K562 (cell line): Measurements from ENCODE around the gene ROPN1L. TPM values are rescaled to one million over a fixed set of nuclear protein-coding genes. Genes with fewer than 3 reads are reported as not detected.

ENCODE experiments used
- ATAC-seq: fragments of 200-7000 bp; cut with Tn5 transposase; 3 replicates; pipeline ENCODE4 v1.9.1; 2020; ENCODE audit warnings: moderate library complexity
- BruUV-seq: library from RNA; stranded (reverse); fragments of 400-500 nt; replicated peaks from 2 replicates; lab custom pipeline; 2021; lab: Mats Ljungman, UMichigan
- CTCF ChIA-PET: fragments of 300-600 bp; formaldehyde crosslinking; extraction: SDS; loops from one replicate; lab custom pipeline; 2021; ENCODE audit warnings: low intra/inter-chr PET ratio; lab: Yijun Ruan, JAX
- POLR2A ChIA-PET: fragments of 300-600, 350-650 bp; sonication (Branson Sonifier 250); formaldehyde crosslinking; extraction: SDS; loops from one replicate; lab custom pipeline; 2021; ENCODE audit warnings: antibody characterized with exemption, inconsistent platforms; lab: Yijun Ruan, JAX
- DNase-seq, 4 experiments: peaks; one replicate each; pipeline versions ENCODE4 v3.0.0 to v3.0.0-alpha.2; 2011 to 2018; ENCODE audit warnings: low spot score in 3 of 4, mixed read lengths in 3 of 4; ENCODE audit errors: extremely low read depth in 1 of 4
- FAIRE-seq: peaks from 2 replicates; lab custom pipeline; 2011; peaks lifted over from hg19 to GRCh38; lab: Jason Lieb, UNC
- H2AFZ ChIP-seq: 2 replicates; pipeline ENCODE4 v1.6.0; 2011; ENCODE audit warnings: low read depth, low read length, control low read depth, inconsistent platforms
- H3K27ac ChIP-seq: fragments of 200-600 bp; 3 replicates; pipeline ENCODE4 v1.8.0; 2011; ENCODE audit warnings: low read depth, mild to moderate bottlenecking, control low read depth, inconsistent platforms, low read length, moderate library complexity, mixed read lengths; ENCODE audit errors: extremely low read depth
- H3K27me3 ChIP-seq, 2 experiments: fragments of 300-600 bp in 1 of 2; 2 replicates in 1 of 2; 3 replicates in 1 of 2; pipeline versions ENCODE4 v1.6.0 to v1.8.0; 2011; ENCODE audit warnings: inconsistent platforms in 2 of 2, low read length in 2 of 2, mild to moderate bottlenecking in 1 of 2, mixed read lengths in 1 of 2, moderate library complexity in 1 of 2; ENCODE audit not compliant: control insufficient read depth in 2 of 2, insufficient read depth in 2 of 2
- H3K36me3 ChIP-seq: fragments of 300-600 bp; 3 replicates; pipeline ENCODE4 v1.8.0; 2011; ENCODE audit warnings: mild to moderate bottlenecking, low read length, inconsistent platforms; ENCODE audit not compliant: control insufficient read depth, insufficient read depth
- H3K4me1 ChIP-seq, 2 experiments: fragments of 200-600 bp in 1 of 2; replicated peaks in 1 of 2; 2 replicates in 1 of 2; 3 replicates in 1 of 2; pipeline versions ENCODE4 v1.5.1 to v1.8.0; 2011; ENCODE audit warnings: inconsistent platforms in 2 of 2, low read length in 2 of 2, mild to moderate bottlenecking in 1 of 2, mixed read lengths in 1 of 2, moderate library complexity in 1 of 2; ENCODE audit not compliant: control insufficient read depth in 2 of 2, insufficient read depth in 2 of 2
- H3K4me2 ChIP-seq: 2 replicates; pipeline ENCODE4 v1.6.1; 2011; ENCODE audit warnings: low read length, control low read depth, inconsistent platforms, mixed read lengths; ENCODE audit not compliant: insufficient read depth
- H3K4me3 ChIP-seq: fragments of 200-600 bp; sonication (generic), shearing (Covaris generic); 2 replicates; pipeline ENCODE4 v1.5.1; 2016; ENCODE audit warnings: control low read depth, inconsistent platforms
- H3K79me2 ChIP-seq: fragments of 200-600 bp; 3 replicates; pipeline ENCODE4 v1.8.0; 2011; ENCODE audit warnings: low read length, inconsistent platforms; ENCODE audit not compliant: control insufficient read depth, insufficient read depth
- H3K9ac ChIP-seq, 2 experiments: 2 replicates each; pipeline versions ENCODE4 v1.6.0 to v1.6.1; 2011; ENCODE audit warnings: low read depth in 2 of 2, low read length in 2 of 2, control low read depth in 1 of 2, inconsistent platforms in 1 of 2, mild to moderate bottlenecking in 1 of 2, mixed read lengths in 1 of 2; ENCODE audit not compliant: insufficient read depth in 1 of 2
- H3K9me1 ChIP-seq: one replicate; pipeline ENCODE4 v1.6.0; 2011; ENCODE audit warnings: inconsistent platforms, mild to moderate bottlenecking, low read length, moderate library complexity; ENCODE audit not compliant: control insufficient read depth, insufficient read depth
- H3K9me3 ChIP-seq: replicated peaks from 2 replicates; pipeline ENCODE4 v1.5.1; 2011; ENCODE audit warnings: low read depth, low read length, inconsistent platforms; ENCODE audit not compliant: control insufficient read depth, insufficient read depth
- H4K20me1 ChIP-seq: replicated peaks from 2 replicates; pipeline ENCODE4 v1.6.1; 2011; ENCODE audit warnings: low read length, inconsistent platforms, mixed read lengths; ENCODE audit not compliant: control insufficient read depth, insufficient read depth
- KLF10 ChIP-seq: fragments of 250-450 bp; sonication (Bioruptor Pico); IDR thresholded peaks from 2 replicates; pipeline ENCODE4 v1.6.1; 2021; ENCODE audit warnings: matching md5 sums
- MCM5 ChIP-seq: fragments of 450-650 bp; IDR thresholded peaks from 2 replicates; pipeline ENCODE4 v1.6.1; 2016; ENCODE audit warnings: low read depth
- MTF1 ChIP-seq: fragments of 250-450 bp; sonication (Bioruptor Pico); IDR thresholded peaks from 2 replicates; pipeline ENCODE4 v1.9.0; 2021; ENCODE audit warnings: moderate library complexity, mild to moderate bottlenecking, inconsistent platforms, borderline replicate concordance
- NFRKB ChIP-seq: fragments of 450-650 bp; IDR thresholded peaks from 2 replicates; pipeline ENCODE4 v1.6.1; 2016; ENCODE audit warnings: low read depth
- POLR3A ChIP-seq: IDR thresholded peaks from 2 replicates; pipeline ENCODE4 v1.6.1; 2011; ENCODE audit warnings: borderline replicate concordance, mild to moderate bottlenecking, moderate library complexity; ENCODE audit not compliant: insufficient read length, insufficient read depth; ENCODE audit errors: extremely low read depth
- POU5F1 ChIP-seq: fragments of 150-350 bp; IDR thresholded peaks from 2 replicates; pipeline ENCODE4 v1.6.1; 2014; ENCODE audit warnings: borderline replicate concordance, low read length, low read depth, mild to moderate bottlenecking; ENCODE audit not compliant: partially characterized antibody
- RBM34 ChIP-seq: fragments of 200-400 bp; formaldehyde crosslinking; IDR thresholded peaks from 2 replicates; pipeline ENCODE4 v1.6.1; 2018; ENCODE audit warnings: low read length, borderline replicate concordance; ENCODE audit not compliant: insufficient read depth
- SIRT6 ChIP-seq: IDR thresholded peaks from one replicate; pipeline ENCODE4 v1.6.1; 2012; ENCODE audit warnings: low read depth, mild to moderate bottlenecking, control low read depth, inconsistent platforms, low read length, moderate library complexity
- TARDBP ChIP-seq: fragments of 450-650 bp; IDR thresholded peaks from 2 replicates; pipeline ENCODE4 v1.6.1; 2016
- TRIM28 ChIP-seq: fragments of 450-650 bp; IDR thresholded peaks from 2 replicates; pipeline ENCODE4 v1.6.1; 2017
- ZC3H4 ChIP-seq: sonication (generic); formaldehyde crosslinking; IDR thresholded peaks from 2 replicates; pipeline ENCODE4 v1.9.0; 2021; ENCODE audit warnings: missing genetic modification reagents, borderline replicate concordance
- ZNF584 ChIP-seq: fragments of 200-800 bp; sonication (Bioruptor generic); IDR thresholded peaks from 2 replicates; pipeline ENCODE4 v1.6.1; 2016; ENCODE audit warnings: low read depth, mild to moderate bottlenecking, missing genetic modification characterization, missing compliant biosample characterization
- WGBS: fragments of 100-300 bp; shearing (Covaris generic); methylation state at CpG from one replicate; pipeline ENCODE4 v1.1.6; 2016; ENCODE audit warnings: low coverage, mixed read lengths; ENCODE audit not compliant: insufficient coverage; ENCODE audit errors: missing lambda C conversion rate; 5-methylcytosine and 5-hydroxymethylcytosine counted together
- in situ Hi-C: fragments of 300-500 bp; cut with MboI; formaldehyde crosslinking; loops from 4 replicates; pipeline ENCODE4 v1.15.0; 2018; ENCODE audit warnings: inconsistent platforms, mixed read lengths
- intact Hi-C: fragments of 100-400 bp; cut with micrococcal nuclease; formaldehyde crosslinking; loops from 2 replicates; pipeline ENCODE4 v1.14.2; 2022
- polyA plus RNA-seq, 8 experiments: library from polyadenylated mRNA; depleted of rRNA in 4 of 8; stranded (reverse) in 5 of 8; unstranded in 3 of 8; fragments of >200 nt; fragmentation: Nextera tagmentation in 2 of 8; fragmentation: Illumina TruSeq in 1 of 8; extraction: Ambion mirVana in 2 of 8; extraction: Trizol in 1 of 8; gene quantifications; 2 replicates each; pipeline versions ENCODE4 v1.2.1 to v1.2.3, GENCODE V29; 2011 to 2014; ENCODE audit warnings: inconsistent platforms in 1 of 8, missing spikeins in 1 of 8
- total RNA-seq, 7 experiments: library from RNA; depleted of rRNA in 6 of 7; stranded (reverse); fragments of >200 nt in 6 of 7; fragmentation: Illumina TruSeq in 2 of 7; extraction: Trizol in 2 of 7; gene quantifications; 2 replicates each; pipeline versions ENCODE4 v1.2.1 to v1.2.3, GENCODE V29; 2011 to 2021; ENCODE audit warnings: low replicate concordance in 1 of 7
- TF ChIP-seq, protein P1 (sequence below): sonication (generic); formaldehyde crosslinking; IDR thresholded peaks from 2 replicates; pipeline ENCODE4 v1.8.0; 2022; ENCODE audit warnings: mild to moderate bottlenecking, missing genetic modification reagents
- TF ChIP-seq, protein P2 (sequence below), 2 experiments: fragments of 450-650 bp in 1 of 2; IDR thresholded peaks; 2 replicates each; pipeline ENCODE4 v1.6.1; 2011 to 2017; ENCODE audit warnings: low read depth in 2 of 2, antibody characterized with exemption in 1 of 2, borderline replicate concordance in 1 of 2, low read length in 1 of 2, mild to moderate bottlenecking in 1 of 2, mixed read lengths in 1 of 2; ENCODE audit not compliant: control insufficient read depth in 1 of 2

The ROPN1L gene
- total and polyA plus RNA-seq, 9 of the 15 experiments (the other 6 are each of a cell fraction or from before 2014, with no cell fraction given) = 0.04 to 0.85 (median 0.24) TPM; not detected in 3

DNA sequence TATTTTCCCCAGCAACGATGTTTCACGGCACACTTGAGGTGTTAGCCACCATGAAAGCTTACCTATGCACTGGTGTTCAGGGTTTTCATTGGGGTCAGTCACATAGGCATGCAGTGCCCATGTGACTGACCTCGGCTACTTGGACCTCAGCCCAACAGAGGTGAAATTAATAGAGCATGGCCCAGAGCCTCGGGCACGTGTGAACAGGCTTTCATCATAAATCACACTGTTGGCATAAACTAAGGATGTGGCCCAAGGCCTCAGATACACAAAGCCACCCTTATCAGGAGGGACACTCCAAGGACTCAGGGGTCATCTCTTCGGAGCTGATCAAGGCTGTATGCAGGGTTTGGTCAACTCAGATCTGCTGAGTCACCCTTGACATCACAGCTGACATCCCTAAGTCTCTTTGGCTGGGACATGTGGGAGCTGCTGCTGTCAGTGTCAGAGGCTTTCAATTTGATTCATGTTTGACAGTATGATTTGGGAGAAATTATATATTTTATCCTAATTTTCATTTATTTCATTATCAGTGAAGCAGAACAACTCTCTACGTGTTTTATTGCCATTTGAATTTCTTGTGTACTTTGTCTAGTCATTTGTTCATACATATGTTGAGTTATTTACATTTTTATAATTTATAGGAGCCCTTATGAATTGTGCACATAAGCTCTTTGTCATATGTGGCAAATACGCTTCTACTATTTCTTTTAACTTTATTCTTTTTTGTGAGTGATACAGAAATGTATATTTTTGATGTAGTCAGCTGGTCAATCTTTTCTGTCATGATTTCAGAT lies 62.5 kb downstream of the ROPN1L start:
- ATAC-seq (peak; percentile 47), DNase-seq (peak; percentile 75 to 95 (median 82)), FAIRE-seq (peak; percentile 98)
- in situ Hi-C loops (no loop called here), intact Hi-C loops (loop anchor here (2.0 to 10.0 kb wide), 4 partner anchors 85 to 261 kb away; partner anchors contain the start of genes DAP and MARCHF6)
- peaks cover 26 to 67% of the 10 kb centered on the region in 2 experiments for H3K4me1 ChIP-seq
- no peak overlapping the region for H3K9ac ChIP-seq
- H3K79me2 ChIP-seq = no peaks in the 10 kb centered on the region
- no peak overlapping the region for H3K4me3 ChIP-seq
- no peaks in the 10 kb centered on the region for H4K20me1 ChIP-seq
- H3K36me3 ChIP-seq = no peaks in the 10 kb centered on the region
- no peak overlapping the region for H2AFZ ChIP-seq
- H3K9me3 ChIP-seq = no peaks in the 10 kb centered on the region
- H3K4me2 ChIP-seq = no peak overlapping the region; the same call in 1 of the 2 replicates
- no TSS peak for BruUV-seq
- 13% methylated on average over 8 of the region's 8 CpGs for WGBS
- POLR2A ChIA-PET = interaction anchor here (0.6 to 1.7 kb wide), 6 partner anchors 14 to 240 kb away, joined by 3 to 6 read pairs (median 4); no protein-coding TSS in a partner anchor
- H3K27ac ChIP-seq = no peak overlapping the region
- peaks cover 0 to 4% of the 10 kb centered on the region in 2 experiments; a peak in 2 of 5 replicates for H3K27me3 ChIP-seq
- H3K9me1 ChIP-seq = no peaks in the 10 kb centered on the region
- CTCF ChIA-PET = no interaction called here
- no peak for TF ChIP-seq TRIM28
- no peak for TF ChIP-seq SIRT6
- TF ChIP-seq RBM34 = no peak
- TF ChIP-seq ZC3H4 = no peak
- TF ChIP-seq, protein P1, sequence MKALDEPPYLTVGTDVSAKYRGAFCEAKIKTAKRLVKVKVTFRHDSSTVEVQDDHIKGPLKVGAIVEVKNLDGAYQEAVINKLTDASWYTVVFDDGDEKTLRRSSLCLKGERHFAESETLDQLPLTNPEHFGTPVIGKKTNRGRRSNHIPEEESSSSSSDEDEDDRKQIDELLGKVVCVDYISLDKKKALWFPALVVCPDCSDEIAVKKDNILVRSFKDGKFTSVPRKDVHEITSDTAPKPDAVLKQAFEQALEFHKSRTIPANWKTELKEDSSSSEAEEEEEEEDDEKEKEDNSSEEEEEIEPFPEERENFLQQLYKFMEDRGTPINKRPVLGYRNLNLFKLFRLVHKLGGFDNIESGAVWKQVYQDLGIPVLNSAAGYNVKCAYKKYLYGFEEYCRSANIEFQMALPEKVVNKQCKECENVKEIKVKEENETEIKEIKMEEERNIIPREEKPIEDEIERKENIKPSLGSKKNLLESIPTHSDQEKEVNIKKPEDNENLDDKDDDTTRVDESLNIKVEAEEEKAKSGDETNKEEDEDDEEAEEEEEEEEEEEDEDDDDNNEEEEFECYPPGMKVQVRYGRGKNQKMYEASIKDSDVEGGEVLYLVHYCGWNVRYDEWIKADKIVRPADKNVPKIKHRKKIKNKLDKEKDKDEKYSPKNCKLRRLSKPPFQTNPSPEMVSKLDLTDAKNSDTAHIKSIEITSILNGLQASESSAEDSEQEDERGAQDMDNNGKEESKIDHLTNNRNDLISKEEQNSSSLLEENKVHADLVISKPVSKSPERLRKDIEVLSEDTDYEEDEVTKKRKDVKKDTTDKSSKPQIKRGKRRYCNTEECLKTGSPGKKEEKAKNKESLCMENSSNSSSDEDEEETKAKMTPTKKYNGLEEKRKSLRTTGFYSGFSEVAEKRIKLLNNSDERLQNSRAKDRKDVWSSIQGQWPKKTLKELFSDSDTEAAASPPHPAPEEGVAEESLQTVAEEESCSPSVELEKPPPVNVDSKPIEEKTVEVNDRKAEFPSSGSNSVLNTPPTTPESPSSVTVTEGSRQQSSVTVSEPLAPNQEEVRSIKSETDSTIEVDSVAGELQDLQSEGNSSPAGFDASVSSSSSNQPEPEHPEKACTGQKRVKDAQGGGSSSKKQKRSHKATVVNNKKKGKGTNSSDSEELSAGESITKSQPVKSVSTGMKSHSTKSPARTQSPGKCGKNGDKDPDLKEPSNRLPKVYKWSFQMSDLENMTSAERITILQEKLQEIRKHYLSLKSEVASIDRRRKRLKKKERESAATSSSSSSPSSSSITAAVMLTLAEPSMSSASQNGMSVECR (CRISPR knock-in tag) = no peak
- no peak for TF ChIP-seq MTF1 (CRISPR knock-in tag)
- no peak for TF ChIP-seq KLF10 (CRISPR knock-in tag)
- TF ChIP-seq, protein P2, sequence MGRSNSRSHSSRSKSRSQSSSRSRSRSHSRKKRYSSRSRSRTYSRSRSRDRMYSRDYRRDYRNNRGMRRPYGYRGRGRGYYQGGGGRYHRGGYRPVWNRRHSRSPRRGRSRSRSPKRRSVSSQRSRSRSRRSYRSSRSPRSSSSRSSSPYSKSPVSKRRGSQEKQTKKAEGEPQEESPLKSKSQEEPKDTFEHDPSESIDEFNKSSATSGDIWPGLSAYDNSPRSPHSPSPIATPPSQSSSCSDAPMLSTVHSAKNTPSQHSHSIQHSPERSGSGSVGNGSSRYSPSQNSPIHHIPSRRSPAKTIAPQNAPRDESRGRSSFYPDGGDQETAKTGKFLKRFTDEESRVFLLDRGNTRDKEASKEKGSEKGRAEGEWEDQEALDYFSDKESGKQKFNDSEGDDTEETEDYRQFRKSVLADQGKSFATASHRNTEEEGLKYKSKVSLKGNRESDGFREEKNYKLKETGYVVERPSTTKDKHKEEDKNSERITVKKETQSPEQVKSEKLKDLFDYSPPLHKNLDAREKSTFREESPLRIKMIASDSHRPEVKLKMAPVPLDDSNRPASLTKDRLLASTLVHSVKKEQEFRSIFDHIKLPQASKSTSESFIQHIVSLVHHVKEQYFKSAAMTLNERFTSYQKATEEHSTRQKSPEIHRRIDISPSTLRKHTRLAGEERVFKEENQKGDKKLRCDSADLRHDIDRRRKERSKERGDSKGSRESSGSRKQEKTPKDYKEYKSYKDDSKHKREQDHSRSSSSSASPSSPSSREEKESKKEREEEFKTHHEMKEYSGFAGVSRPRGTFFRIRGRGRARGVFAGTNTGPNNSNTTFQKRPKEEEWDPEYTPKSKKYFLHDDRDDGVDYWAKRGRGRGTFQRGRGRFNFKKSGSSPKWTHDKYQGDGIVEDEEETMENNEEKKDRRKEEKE (IDR thresholded peaks at IDR 0.05; ENCODE audit: borderline replicate concordance in 1 of 2, control insufficient read depth in 1 of 2, low read depth in 2 of 2, low read length in 1 of 2) = no peak
- TF ChIP-seq NFRKB = no peak
- no peak for TF ChIP-seq POLR3A
- no peak for TF ChIP-seq POU5F1
- TF ChIP-seq ZNF584 = 0 out of 2 replicates have a peak, but pooled peaks have one; percentile 66
- no peak for TF ChIP-seq TARDBP
- no peak for TF ChIP-seq MCM5
